Activated CD4-positive, alpha-beta T cell treated with anti-CD3 and anti-CD28 coated beads for 36 hours (primary cell): ENCODE data around the gene TRMT2A. TPM values are rescaled to one million over a fixed set of nuclear protein-coding genes. Genes with fewer than 3 reads are reported as not detected.
A peak's percentile ranks its signal among the peaks of the same experiment; 100 is the strongest.

Experiments used
- ATAC-seq: fragments of 200-7000 bp; cut with Tn5 transposase; one replicate; pipeline ENCODE4 v1.10.0; 2021; ENCODE audit warnings: mild to moderate bottlenecking, moderate library complexity
- CTCF ChIA-PET: fragments of 350-600 bp; sonication (Branson Sonifier 250); formaldehyde crosslinking; loops from one replicate; lab custom pipeline; 2021; ENCODE audit warnings: antibody characterized with exemption; lab: Charles Lee
- POLR2A ChIA-PET: fragments of 350-600 bp; sonication (Branson Sonifier 250); formaldehyde crosslinking; loops from one replicate; lab custom pipeline; 2021; ENCODE audit warnings: antibody characterized with exemption, inconsistent platforms; lab: Charles Lee
- DNase-seq: peaks from one replicate; pipeline ENCODE4 v3.0.0-alpha.2; 2020
- H3K27ac Mint-ChIP-seq: one replicate; pipeline ENCODE4 v1.8.0; 2021; ENCODE audit warnings: mixed read lengths
- H3K27me3 Mint-ChIP-seq: one replicate; pipeline ENCODE4 v1.8.0; 2021; ENCODE audit warnings: mixed read lengths
- H3K36me3 Mint-ChIP-seq: one replicate; pipeline ENCODE4 v1.8.0; 2021; ENCODE audit warnings: low read depth, mixed read lengths
- H3K4me1 Mint-ChIP-seq: one replicate; pipeline ENCODE4 v1.8.0; 2021; ENCODE audit warnings: mixed read lengths
- H3K4me3 Mint-ChIP-seq: one replicate; pipeline ENCODE4 v1.8.0; 2021; ENCODE audit warnings: mild to moderate bottlenecking, moderate library complexity, mixed read lengths
- H3K9me3 Mint-ChIP-seq: one replicate; pipeline ENCODE4 v1.8.0; 2021; ENCODE audit warnings: low read depth, mixed read lengths
- intact Hi-C, 2 experiments: fragments of 100-400 bp; cut with DNase I in 1 of 2; cut with micrococcal nuclease in 1 of 2; formaldehyde crosslinking; loops; one replicate each; pipeline versions ENCODE4 v1.14.2 to v1.15.1; 2022 to 2024; cut with DNase I, micrococcal nuclease
- total RNA-seq, 2 experiments: library from RNA; stranded (reverse); gene quantifications; one replicate each; pipeline ENCODE4 v1.2.3, GENCODE V29; 2021

Gene TRMT2A
- total RNA-seq, 2 experiments from 2014 or later: 84.4 to 85.9 TPM

- POLR2A ChIA-PET: interaction anchor here (0.6 to 3.4 kb wide), 3 partner anchors 12 to 952 kb away, joined by 3 to 26 read pairs (median 3); partner anchors contain the start of genes SLC25A1 and TRMT2A
- Mint-ChIP-seq H3K36me3 (peaks cover 21% of the 10 kb centered on the region), H3K9me3 (no peaks in the 10 kb centered on the region), H3K27me3 (no peaks in the 10 kb centered on the region), H3K4me1 (peaks cover 33% of the 10 kb centered on the region), H3K4me3 (peak overlapping the region; percentile 51), H3K27ac (no peak overlapping the region)
- ATAC-seq: peak; percentile 52
- DNase-seq: peak; percentile 81
- CTCF ChIA-PET: interaction anchor here (0.7 to 1.5 kb wide), 2 partner anchors 20 to 24 kb away, joined by 3 to 4 read pairs; no protein-coding TSS in a partner anchor
- intact Hi-C loops: loop anchor here (1.0 to 5.0 kb wide), 7 partner anchors 14 to 277 kb away; partner anchors contain the start of genes DGCR8 (in 1 of the 2), GNB1L (in 1 of the 2), RTL10 (in 1 of the 2) and TANGO2 (in 1 of the 2)
These were observed 13.9 kb upstream of the TRMT2A start for GRCh38 chr22:20130731-20131596.

DNA sequence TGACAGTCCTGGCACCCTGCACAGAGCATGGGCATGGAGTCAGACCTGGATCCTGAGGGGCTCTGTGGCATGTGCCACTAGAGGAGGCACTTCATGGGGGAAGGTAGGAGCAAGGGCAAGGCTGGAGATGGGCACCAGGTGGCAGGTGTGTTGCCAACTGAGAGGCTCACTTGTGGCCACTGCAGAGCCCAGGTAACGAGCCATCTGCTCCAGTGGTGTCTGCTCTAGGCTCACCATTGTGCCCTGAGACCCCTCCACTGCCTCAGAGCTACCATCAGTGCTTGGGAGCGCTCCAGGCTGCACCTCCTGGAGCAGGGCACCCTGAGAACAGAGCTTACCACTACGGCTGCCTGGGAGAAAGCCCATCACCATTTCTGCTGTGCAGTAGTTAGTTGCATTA lies 13.3 kb upstream of the TRMT2A start:
- H3K9me3 Mint-ChIP-seq: no peaks in the 10 kb centered on the region
- no peaks in the 10 kb centered on the region for H3K27me3 Mint-ChIP-seq
- H3K27ac Mint-ChIP-seq: no peak overlapping the region
- intact Hi-C loops: loop anchor here in 1 of 2 experiments (5.0 kb wide), 1 partner anchor 168 kb away; no protein-coding TSS in a partner anchor
- ATAC-seq (no peak), DNase-seq (peak; percentile 44)
- peaks cover 33% of the 10 kb centered on the region for H3K4me1 Mint-ChIP-seq
- CTCF ChIA-PET: interaction anchor here (0.6 to 2.2 kb wide), 4 partner anchors 12 to 75 kb away, joined by 3 to 14 read pairs (median 4); partner anchors contain the start of gene TRMT2A
- POLR2A ChIA-PET: interaction anchor here (0.6 to 3.4 kb wide), 3 partner anchors 12 to 952 kb away, joined by 3 to 26 read pairs (median 3); partner anchors contain the start of genes SLC25A1 and TRMT2A
- peaks cover 25% of the 10 kb centered on the region for H3K36me3 Mint-ChIP-seq
- peak overlapping the region; percentile 51 for H3K4me3 Mint-ChIP-seq

DNA sequence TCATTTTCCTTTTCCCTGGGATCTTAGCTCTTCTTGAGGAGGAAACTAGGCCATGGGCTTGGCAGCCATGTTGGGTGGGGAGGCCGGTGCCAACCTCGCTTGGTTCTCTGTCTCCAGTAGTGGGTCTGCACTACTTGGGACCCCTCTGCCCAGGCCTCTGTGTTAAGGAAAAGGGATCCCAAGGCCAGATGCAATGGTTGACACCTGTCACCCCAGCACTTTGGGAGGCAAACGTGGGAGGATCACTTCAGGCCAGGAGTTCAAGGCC lies 12.7 kb upstream of the TRMT2A start:
- Mint-ChIP-seq H3K4me1 (peaks cover 33% of the 10 kb centered on the region), H3K36me3 (peaks cover 30% of the 10 kb centered on the region), H3K9me3 (no peaks in the 10 kb centered on the region), H3K4me3 (no peak overlapping the region), H3K27ac (no peak overlapping the region), H3K27me3 (no peaks in the 10 kb centered on the region)
- ChIA-PET POLR2A (interaction anchor here (3.4 kb wide), 1 partner anchor 11 kb away, joined by 26 read pairs; the partner anchor contains the start of gene TRMT2A), CTCF (interaction anchor here (0.6 to 2.2 kb wide), 3 partner anchors 11 to 74 kb away, joined by 3 to 14 read pairs (median 4); partner anchors contain the start of gene TRMT2A)
- DNase-seq: no peak
- no peak for ATAC-seq
- intact Hi-C loops: loop anchor here (1.0 to 5.0 kb wide), 4 partner anchors 11 to 167 kb away; no protein-coding TSS in a partner anchor

DNA sequence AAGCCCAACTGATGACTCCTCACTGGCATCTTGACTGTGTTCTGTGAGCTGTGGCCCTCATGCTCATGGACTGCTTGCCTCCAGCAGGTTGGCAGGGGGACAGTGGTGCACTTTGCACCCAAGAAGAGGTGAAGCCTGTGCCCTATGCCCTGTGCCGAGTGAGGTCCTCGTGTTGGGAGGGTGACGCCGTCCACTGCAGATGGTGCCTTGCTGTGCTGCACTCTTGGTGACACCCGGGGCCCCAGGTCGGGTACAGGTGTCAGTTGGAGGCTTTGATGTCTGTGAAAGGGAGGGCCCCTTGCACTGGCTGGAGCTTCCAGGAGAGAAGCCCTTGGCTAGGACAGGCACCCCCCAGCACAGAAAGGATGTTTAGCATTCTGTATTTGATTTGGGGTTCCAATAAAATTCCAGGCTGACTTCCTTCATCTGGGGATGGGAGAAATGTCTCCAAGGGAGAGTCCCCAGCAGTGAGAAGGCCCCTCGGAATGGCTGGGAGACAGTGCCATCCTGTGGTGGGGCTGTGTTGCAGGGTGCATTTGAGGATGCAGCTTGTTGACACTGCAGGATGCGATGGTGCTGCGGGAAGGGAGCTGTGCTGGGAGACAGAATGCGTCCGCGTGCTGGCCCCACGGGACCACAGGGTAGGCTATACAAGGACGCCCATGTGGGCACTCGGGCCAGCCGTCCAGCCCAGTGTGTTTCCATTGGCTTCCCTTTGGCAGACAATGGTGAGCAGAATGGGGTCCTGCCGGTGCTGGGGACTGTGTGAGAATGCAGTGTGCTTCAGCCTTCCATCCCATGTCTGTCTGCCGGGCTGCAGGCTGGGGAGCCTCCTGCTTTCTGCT lies 12.1 kb upstream of the TRMT2A start:
- Mint-ChIP-seq H3K4me1 (peaks cover 29% of the 10 kb centered on the region), H3K36me3 (peaks cover 32% of the 10 kb centered on the region), H3K27me3 (no peaks in the 10 kb centered on the region), H3K4me3 (peak overlapping the region; percentile 19), H3K9me3 (no peaks in the 10 kb centered on the region), H3K27ac (peak overlapping the region; percentile 75)
- CTCF ChIA-PET: interaction anchor here (1.5 to 2.2 kb wide), 2 partner anchors 11 to 18 kb away, joined by 4 to 14 read pairs; partner anchors contain the start of gene TRMT2A
- intact Hi-C loops: loop anchor here (1.0 to 2.0 kb wide), 3 partner anchors 11 to 159 kb away; no protein-coding TSS in a partner anchor
- DNase-seq (peak; percentile 78), ATAC-seq (peak; percentile 64)
- POLR2A ChIA-PET: interaction anchor here (3.4 kb wide), 1 partner anchor 11 kb away, joined by 26 read pairs; the partner anchor contains the start of gene TRMT2A

DNA sequence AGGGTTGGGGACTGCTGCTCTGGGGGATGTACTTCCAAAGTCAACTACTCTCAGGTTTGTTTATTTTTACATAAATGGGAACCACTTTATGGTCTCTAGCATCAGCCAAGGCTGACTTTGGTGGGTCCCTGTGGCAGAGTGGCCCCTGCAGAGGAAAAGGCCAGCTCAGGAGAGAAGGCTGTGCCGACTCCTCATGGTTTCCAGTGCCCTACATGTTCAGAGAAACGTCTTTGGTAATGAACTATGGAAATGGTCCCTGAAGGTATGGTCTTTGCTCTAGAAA lies 11.5 kb upstream of the TRMT2A start:
- CTCF ChIA-PET: interaction anchor here (2.2 kb wide), 1 partner anchor 10 kb away, joined by 14 read pairs; the partner anchor contains the start of gene TRMT2A
- POLR2A ChIA-PET: interaction anchor here (3.4 kb wide), 1 partner anchor 10 kb away, joined by 26 read pairs; the partner anchor contains the start of gene TRMT2A
- Mint-ChIP-seq H3K4me3 (no peak overlapping the region), H3K4me1 (peaks cover 25% of the 10 kb centered on the region), H3K36me3 (peaks cover 33% of the 10 kb centered on the region), H3K9me3 (no peaks in the 10 kb centered on the region), H3K27me3 (no peaks in the 10 kb centered on the region), H3K27ac (peak overlapping the region; percentile 75)
- intact Hi-C loops: loop anchor here in 1 of 2 experiments (2.0 kb wide), 1 partner anchor 158 kb away; no protein-coding TSS in a partner anchor
- no peak for DNase-seq
- no peak for ATAC-seq

- Mint-ChIP-seq H3K27me3 (no peaks in the 10 kb centered on the region), H3K36me3 (peaks cover 35% of the 10 kb centered on the region), H3K9me3 (no peaks in the 10 kb centered on the region), H3K4me3 (no peak overlapping the region), H3K27ac (no peak overlapping the region), H3K4me1 (peaks cover 20% of the 10 kb centered on the region)
- intact Hi-C loops: loop anchor here in 1 of 2 experiments (2.0 kb wide), 1 partner anchor 157 kb away; no protein-coding TSS in a partner anchor
- DNase-seq: no peak
- ChIA-PET CTCF (interaction anchor here (2.2 kb wide), 1 partner anchor 10 kb away, joined by 14 read pairs; the partner anchor contains the start of gene TRMT2A), POLR2A (interaction anchor here (1.0 to 3.4 kb wide), 2 partner anchors 9 to 11 kb away, joined by 8 to 26 read pairs; partner anchors contain the start of gene TRMT2A)
- no peak for ATAC-seq
These were observed 11.0 kb upstream of the TRMT2A start for GRCh38 chr22:20127869-20128618.

- DNase-seq (no peak), ATAC-seq (no peak)
- Mint-ChIP-seq H3K9me3 (no peaks in the 10 kb centered on the region), H3K27ac (peak overlapping the region; percentile 59), H3K4me1 (peaks cover 16% of the 10 kb centered on the region), H3K27me3 (no peaks in the 10 kb centered on the region), H3K36me3 (peaks cover 36% of the 10 kb centered on the region), H3K4me3 (no peak overlapping the region)
- POLR2A ChIA-PET: interaction anchor here (1.0 kb wide), 1 partner anchor 10 kb away, joined by 8 read pairs; the partner anchor contains the start of gene TRMT2A
- CTCF ChIA-PET: no interaction called here
- intact Hi-C loops: no loop called here
These were observed 10.4 kb upstream of the TRMT2A start for GRCh38 chr22:20127318-20127868.

DNA sequence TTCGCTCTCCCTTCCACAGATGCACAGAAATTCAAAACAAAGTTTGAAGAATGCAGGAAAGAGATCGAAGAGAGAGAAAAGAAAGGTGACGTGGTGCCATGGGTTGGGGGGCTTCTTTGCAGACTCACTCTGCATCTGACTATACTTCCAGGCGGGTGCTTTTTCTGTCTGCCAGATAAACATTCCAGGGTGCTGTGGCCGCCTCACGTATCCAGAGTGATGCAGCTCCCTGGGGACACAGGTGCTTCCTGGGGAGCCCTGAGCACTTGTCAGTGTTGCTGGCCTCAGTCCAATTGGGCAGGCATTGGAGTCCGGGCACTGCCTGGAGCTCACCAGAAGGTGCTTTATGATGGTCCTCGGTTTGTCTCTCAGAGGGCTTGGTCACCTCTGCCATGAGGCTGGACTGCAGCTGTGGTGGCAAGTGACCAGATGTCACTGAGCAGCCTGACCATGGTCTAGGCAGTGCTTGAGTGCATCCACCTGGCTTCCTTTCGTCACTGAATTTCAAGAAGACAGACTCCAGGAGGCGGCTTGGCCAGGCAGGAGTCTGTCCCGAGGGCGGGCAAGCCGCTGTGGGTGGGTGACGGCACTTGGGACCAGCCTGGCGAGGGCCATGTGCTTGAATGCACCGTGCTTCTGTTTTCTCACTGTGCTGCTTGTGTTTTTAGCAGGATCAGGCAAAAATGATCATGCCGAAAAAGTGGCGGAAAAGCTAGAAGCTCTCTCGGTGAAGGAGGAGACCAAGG lies 9.4 kb upstream of the TRMT2A start:
- no peak for ATAC-seq
- no peaks in the 10 kb centered on the region for H3K9me3 Mint-ChIP-seq
- ChIA-PET CTCF (no interaction called here), POLR2A (interaction anchor here (0.6 to 1.9 kb wide), 2 partner anchors 9 to 15 kb away, joined by 4 to 6 read pairs; partner anchors contain the start of gene TRMT2A)
- peaks cover 24% of the 10 kb centered on the region for H3K4me1 Mint-ChIP-seq
- no peaks in the 10 kb centered on the region for H3K27me3 Mint-ChIP-seq
- no peak overlapping the region for H3K4me3 Mint-ChIP-seq
- H3K27ac Mint-ChIP-seq: no peak overlapping the region
- DNase-seq: no peak
- intact Hi-C loops: no loop called here
- peaks cover 45% of the 10 kb centered on the region for H3K36me3 Mint-ChIP-seq
